ENCODE measurements around the gene RPN2.
"Not testable (repeated sequence)": the region's sequence is repeated elsewhere in the genome, so short reads cannot be mapped to it uniquely, and the experiment has no call there.

The RPN2 gene

GRCh38 chr20:37178839-37179682 lies at the start of gene RPN2, which contains the start of gene MROH8:
Gene RPN2, plus strand, starts transcription at chr20:37179330. Its CDS starts 27 bp downstream, at chr20:37179357.
Gene MROH8, minus strand, starts transcription at chr20:37179548.
- DNase-seq (ENCODE audit: low spot score), result peak; percentile 95

DNA sequence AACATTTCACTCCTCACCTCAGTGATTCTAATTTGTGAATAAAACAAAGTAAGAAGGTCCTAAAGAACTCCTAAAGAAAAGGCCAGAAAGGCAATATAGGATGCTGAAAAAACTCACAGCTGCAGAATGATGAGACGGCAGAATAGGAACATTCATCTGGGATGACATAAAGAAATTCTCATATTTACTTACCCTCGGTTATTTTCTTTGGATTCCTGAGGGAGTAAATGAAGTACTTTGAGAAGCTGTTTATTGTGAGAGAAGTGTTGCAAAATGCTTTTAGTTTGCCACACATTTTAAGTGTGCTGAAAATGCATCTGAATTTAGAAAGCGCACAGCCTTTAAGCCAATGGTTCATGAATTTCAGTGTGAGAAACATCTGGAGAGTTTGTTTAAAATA lies 47.6 kb upstream of the RPN2 start:
- DNase-seq (ENCODE audit: low spot score), result no peak

DNA sequence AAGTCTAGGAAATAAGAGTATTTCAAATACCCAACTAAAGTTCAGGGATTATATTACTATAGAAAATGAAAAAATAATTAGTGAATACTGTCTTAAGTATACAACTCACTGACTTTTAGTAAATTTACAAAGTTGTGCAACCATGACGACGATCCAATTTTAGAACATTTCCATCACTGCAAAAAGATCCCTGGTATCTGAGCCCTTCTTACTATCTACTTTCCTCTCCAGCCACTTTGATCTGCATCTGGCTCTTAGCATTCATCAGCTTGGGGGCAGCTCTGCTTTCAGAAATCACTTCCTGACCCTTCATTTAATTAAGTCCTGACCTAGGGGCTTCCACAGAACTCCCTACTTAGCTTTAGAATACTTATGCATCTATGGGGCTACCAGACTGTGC lies 45.2 kb upstream of the RPN2 start:
- no peak for DNase-seq (ENCODE audit: low spot score)

DNA sequence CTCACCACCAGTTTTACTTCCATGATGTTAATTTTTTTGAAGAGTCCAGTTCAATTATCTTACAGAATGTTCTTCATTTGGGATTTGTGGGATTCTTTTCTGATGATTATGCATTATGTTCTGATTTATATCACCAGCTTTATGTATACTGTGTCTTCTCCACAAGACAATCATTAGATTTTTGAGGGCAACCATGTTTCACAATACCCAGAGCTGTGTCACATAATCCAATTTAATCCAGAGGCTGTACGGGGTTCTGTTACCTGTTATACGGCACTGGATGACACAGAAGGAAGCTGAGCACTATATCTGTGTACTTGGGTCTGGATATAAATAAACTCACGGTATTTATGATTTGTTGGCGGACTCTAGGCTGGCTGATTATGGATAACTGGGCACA lies 41.6 kb upstream of the RPN2 start:
- no peak for DNase-seq (ENCODE audit: low spot score)

DNA sequence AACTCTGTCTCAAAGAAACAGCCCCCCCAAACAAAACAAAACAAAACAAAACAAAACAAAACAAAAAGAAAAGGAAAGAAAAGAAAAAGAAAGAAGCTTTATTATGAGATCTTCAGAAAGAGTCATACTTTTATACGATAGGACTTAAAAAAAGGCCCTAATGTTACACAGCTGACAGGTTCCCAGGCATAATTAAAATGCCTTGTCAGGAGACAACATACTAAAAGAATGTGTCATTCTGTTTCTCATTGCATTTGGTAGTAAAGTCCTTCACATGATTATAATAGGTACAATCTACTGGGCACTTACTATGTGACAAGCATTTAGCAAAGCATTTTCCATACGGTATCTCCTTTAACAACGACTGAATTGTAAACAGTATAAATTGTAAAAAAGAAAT lies 36.4 kb upstream of the RPN2 start:
- DNase-seq (ENCODE audit: low spot score), result no peak

- no peak for DNase-seq (ENCODE audit: low spot score)
Observed at GRCh38 chr20:37144856-37145404, 34.2 kb upstream of the RPN2 start.

GRCh38 chr20:37147250-37147649 lies 31.9 kb upstream of the RPN2 start:
- DNase-seq (ENCODE audit: low spot score), result no peak

GRCh38 chr20:37150864-37151263 lies 28.3 kb upstream of the RPN2 start:
- DNase-seq (ENCODE audit: low spot score), result not testable (repeated sequence)

DNA sequence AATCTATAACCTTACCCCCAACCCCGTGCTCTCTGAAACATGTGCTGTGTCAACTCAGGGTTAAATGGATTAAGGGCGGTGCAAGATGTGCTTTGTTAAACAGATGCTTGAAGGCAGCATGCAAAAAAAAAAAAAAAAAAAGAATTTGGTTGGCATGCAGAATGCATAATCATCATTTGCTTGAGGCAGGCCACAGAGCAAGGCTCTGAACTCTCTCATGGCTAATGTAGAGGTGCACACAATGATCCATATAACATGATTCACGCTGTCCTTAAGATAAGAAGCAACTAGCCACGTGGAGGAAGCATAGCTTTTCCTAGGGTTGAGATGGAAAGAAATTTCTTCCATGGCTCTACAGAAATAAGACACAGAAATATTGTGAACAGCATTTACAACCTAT lies 27.6 kb upstream of the RPN2 start:
- DNase-seq (ENCODE audit: low spot score), result no peak

DNA sequence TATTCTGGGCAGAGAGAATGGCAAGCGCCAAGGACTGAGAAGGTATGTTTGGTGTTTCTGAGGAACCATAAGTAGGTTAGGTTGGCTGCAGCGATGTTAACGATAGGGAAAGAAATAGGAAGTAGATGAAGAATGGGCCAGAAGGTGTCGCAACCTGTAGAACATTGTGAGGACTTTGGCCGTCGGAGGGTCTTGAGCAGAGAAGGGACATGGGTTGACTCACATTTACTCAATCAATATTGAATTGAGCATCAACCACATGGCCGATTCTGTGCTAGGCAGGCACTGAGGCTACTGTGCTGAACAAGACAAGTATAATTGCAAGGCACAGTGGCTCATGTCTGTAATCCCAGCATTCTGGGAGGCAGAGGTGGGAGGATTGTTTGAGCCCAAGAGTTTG lies 26.8 kb upstream of the RPN2 start:
- no peak for DNase-seq (ENCODE audit: low spot score)

- DNase-seq (ENCODE audit: low spot score), result no peak
Observed at GRCh38 chr20:37154684-37155298, 24.3 kb upstream of the RPN2 start.

- DNase-seq (ENCODE audit: low spot score), result no peak
Observed at GRCh38 chr20:37155987-37156386, 23.1 kb upstream of the RPN2 start.

DNA sequence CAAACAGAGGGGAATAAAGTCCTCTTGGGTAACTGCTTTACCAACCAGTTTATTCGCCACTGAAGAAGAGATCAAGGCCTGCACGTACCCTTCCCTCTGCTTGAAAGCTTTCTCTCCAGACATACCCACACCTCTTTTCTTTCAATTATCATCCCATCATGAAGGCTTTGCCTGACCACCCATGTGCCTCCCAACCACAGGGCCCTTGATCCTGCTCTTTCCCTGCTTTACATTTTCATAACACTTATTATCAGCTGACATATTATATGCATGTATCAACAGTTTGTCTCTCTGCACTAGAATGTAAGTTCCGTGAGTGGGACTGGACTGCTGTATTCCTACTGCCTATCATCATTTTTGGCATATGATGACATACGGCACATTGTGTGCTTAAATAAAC lies 20.9 kb upstream of the RPN2 start:
- no peak for DNase-seq (ENCODE audit: low spot score)

GRCh38 chr20:37160683-37161082 lies 18.4 kb upstream of the RPN2 start:
- DNase-seq (ENCODE audit: low spot score), result no peak

DNA sequence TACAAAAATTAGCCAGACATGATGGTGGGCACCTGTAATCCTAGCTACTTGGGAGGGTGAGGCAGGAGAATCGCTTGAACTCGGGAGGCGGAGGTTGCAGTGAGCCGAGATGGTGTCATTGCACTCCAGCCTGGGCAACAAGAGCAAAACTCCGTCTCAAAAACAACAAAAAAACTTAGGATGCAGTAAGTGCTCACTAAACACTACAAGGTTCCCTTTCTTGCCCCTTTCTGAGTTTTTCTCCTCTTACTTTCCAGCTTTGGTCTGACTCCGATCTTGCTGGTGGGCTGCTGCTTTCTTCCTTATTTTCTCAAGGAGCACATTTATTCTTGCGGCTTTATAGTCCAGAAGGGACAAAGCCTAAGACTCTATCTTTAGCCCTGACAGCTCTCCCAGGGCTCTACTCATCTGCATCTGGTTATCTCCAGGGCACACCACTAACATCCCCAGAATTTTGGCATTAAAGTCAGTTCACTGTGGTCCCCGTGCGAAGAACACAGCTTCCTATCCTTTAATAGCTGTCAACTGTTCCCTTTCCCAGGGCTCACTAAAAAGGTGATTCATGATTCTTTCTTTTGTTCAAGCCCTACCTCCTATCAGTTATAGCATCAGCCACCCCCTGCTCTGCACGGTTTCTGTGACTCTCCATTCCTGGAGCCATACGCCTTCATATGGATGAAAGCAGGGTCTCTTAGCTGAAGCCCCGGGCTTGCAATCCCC lies 17.1 kb upstream of the RPN2 start:
- no peak for DNase-seq (ENCODE audit: low spot score)

GRCh38 chr20:37162646-37163045 lies 16.5 kb upstream of the RPN2 start:
- DNase-seq (ENCODE audit: low spot score), result no peak

- no peak for DNase-seq (ENCODE audit: low spot score)
Observed at GRCh38 chr20:37163832-37164554, 15.1 kb upstream of the RPN2 start.

DNA sequence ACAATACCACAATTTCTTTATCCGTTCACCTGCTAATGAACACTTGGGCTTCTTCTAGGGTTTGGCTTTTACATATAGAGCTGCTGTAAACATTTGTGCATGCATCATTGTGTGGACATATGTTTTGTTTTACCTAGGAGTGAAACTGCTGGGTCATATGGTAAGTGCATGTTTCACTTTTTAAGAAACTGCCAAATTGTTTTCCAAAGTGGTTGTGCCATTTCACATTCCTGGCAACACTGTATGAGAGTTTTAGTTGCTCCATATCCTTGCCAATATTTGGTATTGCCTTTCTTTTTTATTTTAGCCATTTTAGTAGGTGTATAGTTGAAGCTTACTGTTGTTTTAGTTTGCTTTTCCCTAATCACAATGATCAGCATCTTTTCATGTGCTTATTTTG lies 14.1 kb upstream of the RPN2 start:
- no peak for DNase-seq (ENCODE audit: low spot score)

DNA sequence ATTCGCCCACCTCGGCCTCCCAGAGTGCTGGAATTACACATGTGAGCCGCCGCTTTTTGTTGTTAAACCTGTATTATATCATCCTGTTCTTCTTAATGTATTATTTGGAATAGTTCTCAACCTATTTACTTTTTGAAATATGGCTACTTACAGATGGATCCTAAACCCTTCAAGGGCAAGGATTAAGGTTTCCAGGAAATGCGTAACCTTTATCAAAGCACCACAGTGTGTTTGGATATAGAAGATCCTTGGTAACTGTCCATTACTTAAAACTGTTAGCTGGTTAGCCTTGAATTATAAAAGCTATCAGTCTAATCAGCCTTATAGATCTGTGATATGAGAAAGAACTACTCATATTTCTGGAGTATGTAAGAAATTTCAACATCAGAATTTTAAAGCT lies 12.3 kb upstream of the RPN2 start:
- no peak for DNase-seq (ENCODE audit: low spot score)

GRCh38 chr20:37172836-37173235 lies 6.3 kb upstream of the RPN2 start:
- no peak for DNase-seq (ENCODE audit: low spot score)

GRCh38 chr20:37179683-37180524 lies 774 bp downstream of the RPN2 start:
- DNase-seq (ENCODE audit: low spot score), result peak; percentile 12

Data from CD4-positive, alpha-beta T cell treated with Interleukin-15 for 4 hours (primary cell).